Esophagus muscularis mucosa (tissue), 4 donors: ENCODE data around the gene MAPK4. TPM values are rescaled to one million over a fixed set of nuclear protein-coding genes. Genes with fewer than 3 reads are reported as not detected.

Experiments
- DNase-seq: peaks from one replicate; pipeline ENCODE4 v3.0.0-alpha.2; 2017; ENCODE audit errors: extremely low spot score
- H3K27ac ChIP-seq, 4 donors: fragments of 200-600 bp; sonication (generic); replicated peaks in 1 of 4; 1 replicate in 3 of 4; 2 replicates in 1 of 4; pipeline ENCODE4 v1.5.1; 2016 to 2019; ENCODE audit warnings: mild to moderate bottlenecking in 1 of 4
- H3K27me3 ChIP-seq, 4 donors: fragments of 200-600 bp; sonication (generic); one replicate each; pipeline versions ENCODE4 v1.5.1 to v1.6.0; 2016 to 2019
- H3K36me3 ChIP-seq, 4 donors: fragments of 200-600 bp; sonication (generic); one replicate each; pipeline ENCODE4 v1.5.1; 2016 to 2019
- H3K4me1 ChIP-seq, 4 donors: fragments of 200-600 bp; sonication (generic); one replicate each; pipeline ENCODE4 v1.5.1; 2016 to 2019
- H3K4me3 ChIP-seq, 4 donors: fragments of 200-600 bp; sonication (generic); 1 replicate in 2 of 4; 2 replicates in 2 of 4; pipeline ENCODE4 v1.5.1; 2016 to 2019; ENCODE audit warnings: mild to moderate bottlenecking in 4 of 4, moderate library complexity in 1 of 4
- H3K9me3 ChIP-seq, 4 donors: fragments of 200-600 bp; sonication (generic); 1 replicate in 3 of 4; 2 replicates in 1 of 4; pipeline ENCODE4 v1.5.1; 2016 to 2019
- CTCF ChIP-seq, 3 experiments: fragments of 200-600 bp in 2 of 3; fragments of 450-650 bp in 1 of 3; sonication (generic) in 2 of 3; IDR thresholded peaks; one replicate each; pipeline ENCODE4 v1.5.1; 2017 to 2019; ENCODE audit warnings: antibody characterized with exemption in 3 of 3, mild to moderate bottlenecking in 2 of 3, moderate library complexity in 1 of 3
- EP300 ChIP-seq: sonication (generic); formaldehyde crosslinking; IDR thresholded peaks from one replicate; pipeline ENCODE4 v1.6.1; 2017; ENCODE audit warnings: antibody characterized with exemption
- POLR2A ChIP-seq: fragments of 450-650 bp; IDR thresholded peaks from one replicate; pipeline ENCODE4 v1.6.1; 2017; ENCODE audit warnings: antibody characterized with exemption, moderate library complexity, mild to moderate bottlenecking, low read depth
- POLR2AphosphoS5 ChIP-seq, 2 donors: sonication (generic); formaldehyde crosslinking; IDR thresholded peaks; one replicate each; pipeline ENCODE4 v1.6.1; 2017; ENCODE audit warnings: antibody characterized with exemption in 2 of 2
- WGBS: methylation state at CpG from one replicate; pipeline ENCODE4 v1.1.5; 2018; 5-methylcytosine and 5-hydroxymethylcytosine counted together
- intact Hi-C: fragments of 100-400 bp; cut with DNase I; formaldehyde crosslinking; loops from one replicate; pipeline ENCODE4 v1.15.1; 2023
- total RNA-seq, 4 donors: library from RNA; depleted of rRNA; stranded (reverse); fragments of >200 nt; gene quantifications; one replicate each; pipeline versions ENCODE4 v1.1.0 to v1.2.1, GENCODE V29; 2016

The MAPK4 gene
- total RNA-seq, 4 donors from 2014 or later = 6.2 to 14.5 (median 9.6) TPM

GRCh38 chr18:50616484-50617048 lies 56.7 kb downstream of the MAPK4 start:
- TF ChIP-seq POLR2AphosphoS5 (IDR thresholded peaks at IDR 0.05) = no peak
- TF ChIP-seq CTCF (IDR thresholded peaks at IDR 0.05) = no peak
- TF ChIP-seq POLR2A = no peak
- TF ChIP-seq EP300 = no peak
- Histone ChIP-seq H3K4me1 (peaks cover 4 to 13% (median 7%) of the 10 kb centered on the region in 4 donors), H3K4me3 (no peak overlapping the region), H3K9me3 (peaks cover 0 to 10% (median 2%) of the 10 kb centered on the region in 4 donors), H3K36me3 (no peaks in the 10 kb centered on the region), H3K27me3 (no peaks in the 10 kb centered on the region), H3K27ac (no peak overlapping the region)
- WGBS = 81% methylated on average over 5 of the region's 5 CpGs
- no peak for DNase-seq
- intact Hi-C loops = no loop called here

- H3K4me3 ChIP-seq = no peak overlapping the region
- peaks cover 4 to 29% (median 7%) of the 10 kb centered on the region in 4 donors for H3K4me1 ChIP-seq
- no peaks in the 10 kb centered on the region for H3K9me3 ChIP-seq
- 56% methylated on average over 4 of the region's 4 CpGs for WGBS
- DNase-seq = no peak
- peak overlapping the region; percentile 12 to 48 (median 25) for H3K27ac ChIP-seq
- intact Hi-C loops = no loop called here
- no peaks in the 10 kb centered on the region for H3K36me3 ChIP-seq
- H3K27me3 ChIP-seq = no peaks in the 10 kb centered on the region
- TF ChIP-seq EP300 (no peak), POLR2AphosphoS5 (IDR thresholded peaks at IDR 0.05) (no peak), POLR2A (no peak), CTCF (IDR thresholded peaks at IDR 0.05) (no peak)
These were observed 60.0 kb downstream of the MAPK4 start for GRCh38 chr18:50619861-50620275.

GRCh38 chr18:50620319-50620718 lies 60.4 kb downstream of the MAPK4 start:
- no peaks in the 10 kb centered on the region for H3K27me3 ChIP-seq
- peaks cover 4 to 29% (median 7%) of the 10 kb centered on the region in 4 donors for H3K4me1 ChIP-seq
- no peak for TF ChIP-seq EP300
- no peak for TF ChIP-seq POLR2A
- no peak for TF ChIP-seq CTCF (IDR thresholded peaks at IDR 0.05)
- TF ChIP-seq POLR2AphosphoS5 (IDR thresholded peaks at IDR 0.05) = no peak
- H3K27ac ChIP-seq = peak overlapping the region in 3 of 4 donors; percentile 23 to 48 (median 27)
- intact Hi-C loops = no loop called here
- DNase-seq = no peak
- H3K9me3 ChIP-seq = no peaks in the 10 kb centered on the region
- 68% methylated on average over 2 of the region's 2 CpGs for WGBS
- H3K4me3 ChIP-seq = no peak overlapping the region
- H3K36me3 ChIP-seq = no peaks in the 10 kb centered on the region

- Histone ChIP-seq H3K4me1 (peaks cover 4 to 29% (median 7%) of the 10 kb centered on the region in 4 donors), H3K27me3 (no peaks in the 10 kb centered on the region), H3K36me3 (no peaks in the 10 kb centered on the region), H3K27ac (no peak overlapping the region), H3K4me3 (no peak overlapping the region), H3K9me3 (no peaks in the 10 kb centered on the region)
- TF ChIP-seq POLR2A (no peak), CTCF (IDR thresholded peaks at IDR 0.05) (no peak)
- intact Hi-C loops = no loop called here
- WGBS = 49% methylated on average over 2 of the region's 2 CpGs
- DNase-seq = no peak
These were observed 61.5 kb downstream of the MAPK4 start for GRCh38 chr18:50621366-50621765.

- Histone ChIP-seq H3K4me3 (no peak overlapping the region), H3K36me3 (no peaks in the 10 kb centered on the region), H3K4me1 (peaks cover 4 to 29% (median 7%) of the 10 kb centered on the region in 4 donors), H3K27me3 (no peaks in the 10 kb centered on the region), H3K27ac (no peak overlapping the region), H3K9me3 (no peaks in the 10 kb centered on the region)
- no peak for TF ChIP-seq POLR2A
- WGBS = 79% methylated on average over 3 of the region's 3 CpGs
- intact Hi-C loops = no loop called here
- no peak for DNase-seq
These were observed 62.4 kb downstream of the MAPK4 start for GRCh38 chr18:50622320-50622719.
